DOHH2 (cell line): ENCODE measurements around the gene GRID2.

Source experiments
- EZH2phosphoT487 ChIP-seq: fragments of 200-600 bp; sonication (generic); IDR thresholded peaks from 2 replicates; pipeline ENCODE4 v1.6.1; 2017; ENCODE audit warnings: borderline replicate concordance, mild to moderate bottlenecking, antibody characterized with exemption, low read length, moderate library complexity, mixed read lengths
- TF ChIP-seq, protein P1 (sequence below): fragments of 200-600 bp; sonication (generic); IDR thresholded peaks from one replicate; pipeline ENCODE4 v1.5.1; 2014; ENCODE audit warnings: antibody characterized with exemption, mild to moderate bottlenecking, low read depth, low read length; ENCODE audit not compliant: poor library complexity, severe bottlenecking

- TF ChIP-seq, protein P1, sequence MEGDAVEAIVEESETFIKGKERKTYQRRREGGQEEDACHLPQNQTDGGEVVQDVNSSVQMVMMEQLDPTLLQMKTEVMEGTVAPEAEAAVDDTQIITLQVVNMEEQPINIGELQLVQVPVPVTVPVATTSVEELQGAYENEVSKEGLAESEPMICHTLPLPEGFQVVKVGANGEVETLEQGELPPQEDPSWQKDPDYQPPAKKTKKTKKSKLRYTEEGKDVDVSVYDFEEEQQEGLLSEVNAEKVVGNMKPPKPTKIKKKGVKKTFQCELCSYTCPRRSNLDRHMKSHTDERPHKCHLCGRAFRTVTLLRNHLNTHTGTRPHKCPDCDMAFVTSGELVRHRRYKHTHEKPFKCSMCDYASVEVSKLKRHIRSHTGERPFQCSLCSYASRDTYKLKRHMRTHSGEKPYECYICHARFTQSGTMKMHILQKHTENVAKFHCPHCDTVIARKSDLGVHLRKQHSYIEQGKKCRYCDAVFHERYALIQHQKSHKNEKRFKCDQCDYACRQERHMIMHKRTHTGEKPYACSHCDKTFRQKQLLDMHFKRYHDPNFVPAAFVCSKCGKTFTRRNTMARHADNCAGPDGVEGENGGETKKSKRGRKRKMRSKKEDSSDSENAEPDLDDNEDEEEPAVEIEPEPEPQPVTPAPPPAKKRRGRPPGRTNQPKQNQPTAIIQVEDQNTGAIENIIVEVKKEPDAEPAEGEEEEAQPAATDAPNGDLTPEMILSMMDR = no peak
- TF ChIP-seq EZH2phosphoT487 = no peak
Measured at GRCh38 chr4:93116624-93117023, 812.9 kb downstream of the GRID2 start.
